HG03280 (cell line): ENCODE results near the gene SV2C.
A peak's percentile ranks its signal among the peaks of the same experiment; 100 is the strongest.

ENCODE experiments used
- ATAC-seq: cut with Tn5 transposase; IDR thresholded peaks from one replicate; pipeline ENCODE4 v1.9.1; 2021; ENCODE audit warnings: mild to moderate bottlenecking, moderate library complexity; ENCODE audit not compliant: unreplicated experiment

The SV2C gene

GRCh38 chr5:76099756-76100155 is 16.6 kb downstream of the SV2C start:
- ATAC-seq, result peak; percentile 68

GRCh38 chr5:76104027-76104426 is 20.8 kb downstream of the SV2C start:
- ATAC-seq, result no peak

GRCh38 chr5:76106149-76106548 is 23.0 kb downstream of the SV2C start:
- no peak for ATAC-seq

- ATAC-seq, result no peak
Observed at GRCh38 chr5:76111477-76112174, 28.4 kb downstream of the SV2C start.

- no peak for ATAC-seq
Observed at GRCh38 chr5:76113103-76113502, 29.9 kb downstream of the SV2C start.

- ATAC-seq, result no peak
Observed at GRCh38 chr5:76114179-76114851, 31.1 kb downstream of the SV2C start.

- no peak for ATAC-seq
Observed at GRCh38 chr5:76125346-76125745, 42.2 kb downstream of the SV2C start.

GRCh38 chr5:76125888-76126287 is 42.7 kb downstream of the SV2C start:
- no peak for ATAC-seq

GRCh38 chr5:76134003-76134402 is 50.8 kb downstream of the SV2C start:
- ATAC-seq, result no peak

GRCh38 chr5:76134646-76135045 is 51.5 kb downstream of the SV2C start:
- ATAC-seq, result no peak

GRCh38 chr5:76137887-76138542 is 54.8 kb downstream of the SV2C start:
- ATAC-seq, result no peak

GRCh38 chr5:76143884-76144283 is 60.7 kb downstream of the SV2C start:
- ATAC-seq, result no peak

GRCh38 chr5:76144513-76145274 is 61.5 kb downstream of the SV2C start:
- ATAC-seq, result no peak

- no peak for ATAC-seq
Observed at GRCh38 chr5:76145945-76146344, 62.8 kb downstream of the SV2C start.

GRCh38 chr5:76149636-76150035 is 66.5 kb downstream of the SV2C start:
- ATAC-seq, result no peak

- no peak for ATAC-seq
Observed at GRCh38 chr5:76152161-76152560, 69.0 kb downstream of the SV2C start.

- no peak for ATAC-seq
Observed at GRCh38 chr5:76152700-76153099, 69.5 kb downstream of the SV2C start.

- no peak for ATAC-seq
Observed at GRCh38 chr5:76153271-76153670, 70.1 kb downstream of the SV2C start.

- ATAC-seq, result no peak
Observed at GRCh38 chr5:76154009-76154690, 71.0 kb downstream of the SV2C start.

- ATAC-seq, result no peak
Observed at GRCh38 chr5:76155536-76155935, 72.4 kb downstream of the SV2C start.

- no peak for ATAC-seq
Observed at GRCh38 chr5:76162335-76162734, 79.2 kb downstream of the SV2C start.
